NK-92 (cell line): ENCODE data around the gene ADGRB3.

Experiments used
- DNase-seq: peaks from one replicate; lab custom pipeline; 2025; ENCODE audit not compliant: unreplicated experiment; lab: John Stamatoyannopoulos, UW

ADGRB3 gene

DNA sequence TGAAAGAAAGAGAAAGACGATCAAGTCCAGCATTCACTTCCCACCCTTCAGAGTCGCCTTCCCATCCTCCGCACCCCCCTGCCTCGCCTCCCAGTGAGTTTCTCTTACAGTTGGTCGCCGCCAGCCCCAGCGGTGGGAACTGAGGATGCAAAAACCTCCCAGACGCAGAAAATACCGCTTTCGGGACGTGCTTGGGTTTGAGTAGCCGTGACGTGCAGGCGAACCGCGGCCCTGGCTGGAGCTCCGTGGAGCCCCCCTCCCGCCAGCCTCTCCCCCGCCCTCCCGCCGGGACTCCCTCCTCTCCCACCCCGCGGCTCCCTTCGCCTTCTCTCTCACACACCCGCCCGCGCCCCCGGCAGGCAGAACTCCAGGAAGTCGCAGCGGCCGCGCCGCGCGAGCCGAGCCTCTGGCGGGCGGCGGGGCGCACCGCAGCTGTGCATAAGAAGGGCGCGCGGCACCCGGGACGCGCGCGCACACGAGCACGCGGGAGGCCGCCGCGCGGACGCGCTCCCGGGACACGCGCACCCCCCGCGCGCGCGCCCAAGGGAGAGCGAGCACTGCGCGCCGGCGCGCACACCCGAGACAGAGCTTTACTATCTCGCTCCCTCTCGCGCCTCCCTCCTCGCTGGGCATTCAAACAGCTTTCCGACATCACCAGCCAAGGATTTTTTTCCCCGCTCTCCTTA lies at the start of gene ADGRB3:
Gene ADGRB3 (plus strand): TSS at position 557 of the 686 bp plus-strand sequence. CDS start 3,394 bp downstream, outside the sequence.
- DNase-seq: no peak

GRCh38 chr6:68593558-68593957 lies 41.5 kb upstream of the ADGRB3 start:
- no peak for DNase-seq

- DNase-seq: no peak
Observed at GRCh38 chr6:68597642-68598041, 37.4 kb upstream of the ADGRB3 start.

- no peak for DNase-seq
Observed at GRCh38 chr6:68615938-68616337, 19.1 kb upstream of the ADGRB3 start.

- no peak for DNase-seq
Observed at GRCh38 chr6:68625998-68626397, 9.1 kb upstream of the ADGRB3 start.

DNA sequence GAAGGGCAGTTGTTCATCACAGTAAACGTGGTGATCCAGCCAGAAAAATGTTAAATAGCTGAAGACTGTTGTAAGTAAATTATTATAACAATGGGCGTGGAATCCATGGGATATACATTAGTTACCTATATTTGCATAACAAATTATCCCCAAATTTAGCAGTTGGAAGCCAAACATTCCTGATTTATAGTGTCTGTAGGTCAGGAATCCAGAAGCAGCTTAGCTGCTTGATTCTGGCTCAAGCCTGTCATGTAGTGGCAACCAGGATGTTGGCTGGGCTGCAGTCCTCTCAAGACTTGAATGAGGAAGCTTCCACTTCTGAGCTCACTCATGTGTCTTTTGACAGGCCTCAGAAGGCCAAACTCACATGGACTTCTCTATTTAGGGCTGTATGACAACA lies 6.9 kb upstream of the ADGRB3 start:
- no peak for DNase-seq

DNA sequence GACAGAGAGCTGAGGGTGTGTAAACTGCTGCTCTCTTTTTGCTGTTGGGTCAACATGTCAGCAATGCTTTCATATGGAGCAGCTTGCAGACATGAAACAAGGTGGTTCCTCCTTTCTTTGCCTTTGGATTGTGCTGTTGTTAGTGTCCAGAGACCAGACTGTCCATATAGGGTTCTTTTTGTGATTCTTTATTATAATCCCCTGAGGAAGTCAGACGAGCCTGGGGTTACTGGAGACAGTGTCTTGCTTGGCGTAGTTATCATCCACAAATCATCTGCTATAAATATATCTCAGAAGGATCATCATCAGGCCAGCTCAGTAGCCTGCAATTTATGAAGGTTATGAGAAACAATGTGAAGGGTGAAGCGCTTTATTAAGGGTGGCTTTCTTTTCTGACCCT lies 2.3 kb upstream of the ADGRB3 start:
- DNase-seq: no peak

- DNase-seq: no peak
Observed at GRCh38 chr6:68633281-68633971, 1.7 kb upstream of the ADGRB3 start.

DNA sequence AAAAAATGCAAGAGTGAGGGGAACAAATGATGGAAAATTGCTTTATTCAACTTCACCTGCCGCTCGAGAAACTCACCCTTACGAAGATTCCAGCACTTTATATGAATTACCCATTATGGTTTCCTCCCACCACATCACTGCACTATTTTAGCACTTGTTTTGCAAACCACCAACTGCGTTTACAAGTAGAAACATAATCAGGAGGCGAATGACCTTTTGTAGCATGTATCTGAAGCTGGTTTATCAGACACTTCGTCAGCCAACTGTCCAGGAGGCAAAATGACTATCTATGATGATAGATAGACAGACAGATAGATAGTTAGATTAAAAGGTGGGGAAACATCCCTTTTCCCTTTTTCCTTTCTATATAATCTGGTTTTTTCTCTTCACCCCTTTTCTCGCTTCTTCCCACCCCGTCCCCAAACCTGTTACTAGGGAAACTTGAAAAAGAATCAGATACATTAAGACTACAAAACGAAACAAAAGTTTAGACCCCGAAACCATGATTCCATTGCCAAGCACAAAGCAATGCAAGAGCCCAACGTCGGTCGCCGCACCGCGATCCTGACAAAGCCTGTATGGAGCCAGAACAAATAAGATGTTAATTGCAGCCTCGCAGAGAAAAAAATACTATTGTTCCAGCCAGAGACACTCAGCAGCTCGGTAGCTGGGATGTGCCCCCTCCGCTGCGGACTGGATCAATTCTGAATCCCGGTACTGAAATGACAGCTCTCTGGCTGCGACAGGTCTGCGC lies 933 bp upstream of the ADGRB3 start:
- DNase-seq: no peak

GRCh38 chr6:68635412-68635705 lies 277 bp downstream of the ADGRB3 start:
- DNase-seq: no peak

DNA sequence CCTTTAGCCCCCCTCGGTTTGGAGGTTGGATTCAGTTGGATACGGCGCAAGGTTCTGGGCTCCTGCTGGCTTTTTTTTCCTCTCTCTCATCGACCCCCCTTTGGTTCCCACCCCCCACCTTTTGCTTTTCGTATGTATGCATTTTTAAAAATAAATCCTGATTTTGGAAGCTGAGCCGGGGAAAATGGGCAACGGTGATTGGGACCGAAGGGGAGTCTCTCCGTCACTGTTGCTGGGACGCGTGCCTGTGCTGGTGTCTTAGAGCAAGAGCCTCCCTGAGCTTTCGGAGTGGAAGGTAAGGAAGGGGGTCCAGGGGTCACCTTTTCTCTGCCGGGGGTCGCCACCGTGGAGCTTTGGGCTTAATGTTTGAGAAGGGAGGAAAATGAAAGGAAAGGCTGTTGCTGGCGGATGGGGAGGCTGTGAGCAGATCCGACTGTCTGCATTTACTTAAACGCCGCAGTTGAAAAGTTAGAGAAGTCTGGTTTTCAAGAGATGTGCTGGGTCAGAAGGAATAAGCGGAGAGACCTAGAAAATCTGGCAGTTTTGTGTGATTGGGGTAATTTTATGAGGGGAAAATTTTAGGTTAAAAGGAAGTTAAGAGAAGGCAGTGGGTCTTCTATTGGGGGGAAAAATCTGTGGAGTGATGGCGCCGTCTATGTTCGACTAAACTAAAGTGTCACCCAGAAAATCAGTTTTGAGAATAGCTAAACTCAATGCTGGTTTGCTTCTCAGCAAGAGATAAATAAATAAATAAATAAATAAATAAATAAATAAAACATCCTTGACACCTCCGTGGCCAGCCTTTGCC lies 828 bp downstream of the ADGRB3 start:
- no peak for DNase-seq

GRCh38 chr6:68636666-68637065 lies 1.6 kb downstream of the ADGRB3 start:
- DNase-seq: no peak

- no peak for DNase-seq
Observed at GRCh38 chr6:68637071-68637470, 2.0 kb downstream of the ADGRB3 start.

GRCh38 chr6:68637782-68638181 lies 2.7 kb downstream of the ADGRB3 start:
- DNase-seq: no peak

GRCh38 chr6:68638230-68638900 lies 3.3 kb downstream of the ADGRB3 start:
- DNase-seq: no peak

- no peak for DNase-seq
Observed at GRCh38 chr6:68639211-68639610, 4.1 kb downstream of the ADGRB3 start.

DNA sequence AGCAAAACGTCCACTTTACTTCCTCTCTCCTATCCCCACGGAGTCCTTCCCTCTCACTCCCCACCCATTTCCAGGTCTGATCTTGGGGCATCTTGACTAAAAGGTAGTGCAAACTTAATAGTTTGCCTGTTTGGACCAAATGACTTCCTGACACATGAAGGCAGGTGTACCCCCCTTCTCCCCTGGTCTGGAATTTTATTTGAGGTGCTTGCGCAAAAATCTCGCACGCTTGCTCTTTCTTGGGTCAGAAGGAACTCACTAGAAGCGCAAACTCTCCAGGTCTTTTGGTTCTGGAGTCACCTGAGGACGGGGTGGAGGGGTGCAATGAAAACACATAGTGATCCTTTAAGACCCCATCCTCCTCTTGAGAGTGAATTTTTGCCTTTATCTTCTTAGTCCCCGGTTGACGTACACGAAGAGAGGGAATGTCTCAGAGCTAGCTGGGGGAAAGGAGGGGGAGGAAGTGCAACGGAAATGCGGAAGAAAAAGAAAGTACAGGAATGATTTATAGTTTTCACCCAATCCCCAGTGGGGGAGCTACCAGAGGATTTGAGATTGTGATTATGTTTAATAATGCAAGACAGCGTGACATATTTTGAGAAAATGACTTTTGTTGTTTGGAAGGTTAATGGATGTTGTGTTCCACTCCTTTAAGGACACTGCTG lies 4.9 kb downstream of the ADGRB3 start:
- DNase-seq: no peak

DNA sequence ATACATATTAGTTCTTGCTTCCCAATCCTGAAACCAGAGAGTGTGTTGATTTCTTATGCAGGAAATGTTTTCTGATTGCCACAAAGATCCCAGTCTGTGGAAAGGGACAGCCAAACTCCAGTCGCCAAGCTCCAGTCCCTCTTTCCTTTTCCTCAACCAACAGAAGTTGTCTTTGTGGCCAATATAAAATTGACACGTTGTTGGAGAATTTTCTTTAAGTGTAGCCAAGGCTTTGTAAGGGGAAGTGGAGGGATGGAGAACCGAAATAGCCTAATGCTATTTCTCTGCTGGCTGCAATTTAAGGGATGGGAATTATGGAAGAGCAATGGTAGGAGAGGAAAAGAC lies 5.4 kb downstream of the ADGRB3 start:
- no peak for DNase-seq

- DNase-seq: no peak
Observed at GRCh38 chr6:68641172-68641571, 6.1 kb downstream of the ADGRB3 start.

GRCh38 chr6:68642081-68642480 lies 7.0 kb downstream of the ADGRB3 start:
- DNase-seq: no peak
